HEK293 (cell line): ENCODE results near the gene TNNI3.
"Not testable (repeated sequence)": the region's sequence is repeated elsewhere in the genome, so short reads cannot be mapped to it uniquely, and the experiment has no call there.

ENCODE experiments used
- CTCF ChIA-PET: fragments of 350-600 bp; formaldehyde crosslinking; extraction: SDS; loops from one replicate; lab custom pipeline; 2021; ENCODE audit warnings: antibody characterized with exemption; lab: Yijun Ruan, JAX
- POLR2A ChIA-PET: fragments of 300-600 bp; formaldehyde crosslinking; extraction: SDS; loops from one replicate; lab custom pipeline; 2020; ENCODE audit warnings: antibody characterized with exemption, inconsistent platforms; lab: Yijun Ruan, JAX
- H3K27ac ChIP-seq: fragments of 200-500 bp; sonication (Bioruptor generic); 2 replicates; pipeline ENCODE4 v1.5.1; 2014; ENCODE audit warnings: low read depth, low read length, control low read depth, inconsistent platforms; ENCODE audit errors: extremely low read depth
- H3K36me3 ChIP-seq, 2 experiments: fragments of 200-500 bp in 1 of 2; sonication (Bioruptor generic) in 1 of 2; 1 replicate in 1 of 2; 2 replicates in 1 of 2; pipeline ENCODE4 v1.5.1; 2014 to 2017; ENCODE audit warnings: inconsistent platforms in 2 of 2, low read length in 2 of 2; ENCODE audit not compliant: control insufficient read depth in 2 of 2, insufficient read depth in 1 of 2
- H3K4me1 ChIP-seq: fragments of 200-500 bp; sonication (Bioruptor generic); 2 replicates; pipeline ENCODE4 v1.5.1; 2014; ENCODE audit warnings: mild to moderate bottlenecking, low read length, inconsistent platforms; ENCODE audit not compliant: control insufficient read depth, insufficient read depth
- H3K4me3 ChIP-seq: 2 replicates; pipeline ENCODE4 v1.5.1; 2011; ENCODE audit warnings: low read depth, mild to moderate bottlenecking, control low read depth, low read length, moderate library complexity
- H3K9me3 ChIP-seq: fragments of 200-500 bp; sonication (Bioruptor generic); 2 replicates; pipeline ENCODE4 v1.5.1; 2014; ENCODE audit warnings: low read depth, low read length, inconsistent platforms; ENCODE audit not compliant: control insufficient read depth, insufficient read depth
- EGR2 ChIP-seq: fragments of 450-650 bp; formaldehyde crosslinking; IDR thresholded peaks from 2 replicates; pipeline ENCODE4 v1.5.1; 2016; ENCODE audit warnings: low read depth, missing biosample characterization, missing genetic modification characterization
- GLIS1 ChIP-seq: fragments of 450-650 bp; formaldehyde crosslinking; IDR thresholded peaks from 2 replicates; pipeline ENCODE4 v1.5.1; 2016; ENCODE audit warnings: missing biosample characterization, missing genetic modification characterization
- HOXA7 ChIP-seq: sonication (generic); formaldehyde crosslinking; IDR thresholded peaks from 2 replicates; pipeline ENCODE4 v1.8.1; 2022; ENCODE audit warnings: missing genetic modification reagents, borderline replicate concordance
- IKZF3 ChIP-seq: fragments of 450-650 bp; IDR thresholded peaks from 2 replicates; pipeline ENCODE4 v1.5.0; 2018; ENCODE audit warnings: missing biosample characterization, mild to moderate bottlenecking, missing genetic modification characterization, moderate library complexity
- KLF8 ChIP-seq: fragments of 450-650 bp; formaldehyde crosslinking; IDR thresholded peaks from 2 replicates; pipeline ENCODE4 v1.5.1; 2016; ENCODE audit warnings: missing biosample characterization, missing genetic modification characterization
- KLF9 ChIP-seq: fragments of 450-650 bp; formaldehyde crosslinking; IDR thresholded peaks from 2 replicates; pipeline ENCODE4 v1.5.1; 2016; ENCODE audit warnings: missing biosample characterization, missing genetic modification characterization, low read depth
- SCRT2 ChIP-seq: fragments of 450-650 bp; formaldehyde crosslinking; IDR thresholded peaks from 2 replicates; pipeline ENCODE4 v1.5.1; 2016; ENCODE audit warnings: missing biosample characterization, missing genetic modification characterization
- ZBTB11 ChIP-seq: fragments of 450-650 bp; formaldehyde crosslinking; conservative IDR thresholded peaks from 2 replicates; pipeline ENCODE4 v1.5.1; 2016; ENCODE audit warnings: low read depth, missing biosample characterization, missing genetic modification characterization
- ZBTB6 ChIP-seq: fragments of 450-650 bp; formaldehyde crosslinking; IDR thresholded peaks from 2 replicates; pipeline ENCODE4 v1.5.1; 2017; ENCODE audit warnings: missing biosample characterization, missing genetic modification characterization
- ZFHX2 ChIP-seq: fragments of 450-650 bp; formaldehyde crosslinking; conservative IDR thresholded peaks from 2 replicates; pipeline ENCODE4 v1.5.1; 2016; ENCODE audit warnings: missing biosample characterization, missing genetic modification characterization
- ZNF155 ChIP-seq: fragments of 450-650 bp; formaldehyde crosslinking; IDR thresholded peaks from 2 replicates; pipeline ENCODE4 v1.5.1; 2016; ENCODE audit warnings: missing biosample characterization, missing genetic modification characterization
- ZNF280C ChIP-seq: fragments of 450-650 bp; formaldehyde crosslinking; IDR thresholded peaks from 2 replicates; pipeline ENCODE4 v1.5.1; 2016; ENCODE audit warnings: missing biosample characterization, missing genetic modification characterization
- ZNF335 ChIP-seq: fragments of 450-650 bp; formaldehyde crosslinking; conservative IDR thresholded peaks from 2 replicates; pipeline ENCODE4 v1.5.1; 2016; ENCODE audit warnings: missing biosample characterization, missing genetic modification characterization
- ZNF423 ChIP-seq: fragments of 450-650 bp; formaldehyde crosslinking; IDR thresholded peaks from 2 replicates; pipeline ENCODE4 v1.5.1; 2016; ENCODE audit warnings: missing biosample characterization, missing genetic modification characterization
- ZNF449 ChIP-seq: fragments of 450-650 bp; formaldehyde crosslinking; IDR thresholded peaks from 2 replicates; pipeline ENCODE4 v1.5.1; 2017; ENCODE audit warnings: missing biosample characterization, mild to moderate bottlenecking, missing genetic modification characterization, moderate library complexity
- TF ChIP-seq, protein P1 (sequence below): fragments of 450-650 bp; formaldehyde crosslinking; IDR thresholded peaks from 2 replicates; pipeline ENCODE4; 2016; ENCODE audit warnings: missing biosample characterization, missing genetic modification characterization

TNNI3 gene

GRCh38 chr19:55156202-55157063 is 1.1 kb downstream of the TNNI3 start (continued):
- TF ChIP-seq ZNF155 (no peak), SCRT2 (tag by site-specific recombination) (no peak), GLIS1 (tag by site-specific recombination) (no peak), IKZF3 (tag by site-specific recombination) (0 out of 2 replicates have a peak, but pooled peaks have one; percentile 42), ZNF335 (tag by site-specific recombination) (0 out of 2 replicates have a peak, but pooled peaks have one; percentile 42), ZFHX2 (tag by site-specific recombination) (peak; percentile 61), KLF8 (tag by site-specific recombination) (peak; percentile 88), EGR2 (tag by site-specific recombination) (peak; percentile 59), KLF9 (tag by site-specific recombination) (0 out of 2 replicates have a peak, but pooled peaks have one; percentile 39), ZBTB6 (tag by site-specific recombination) (peak; percentile 36; the same call in 1 of the 2 replicates), ZNF449 (tag by site-specific recombination) (0 out of 2 replicates have a peak, but pooled peaks have one; percentile 42), ZNF280C (tag by site-specific recombination) (no peak)
- TF ChIP-seq, protein P1, sequence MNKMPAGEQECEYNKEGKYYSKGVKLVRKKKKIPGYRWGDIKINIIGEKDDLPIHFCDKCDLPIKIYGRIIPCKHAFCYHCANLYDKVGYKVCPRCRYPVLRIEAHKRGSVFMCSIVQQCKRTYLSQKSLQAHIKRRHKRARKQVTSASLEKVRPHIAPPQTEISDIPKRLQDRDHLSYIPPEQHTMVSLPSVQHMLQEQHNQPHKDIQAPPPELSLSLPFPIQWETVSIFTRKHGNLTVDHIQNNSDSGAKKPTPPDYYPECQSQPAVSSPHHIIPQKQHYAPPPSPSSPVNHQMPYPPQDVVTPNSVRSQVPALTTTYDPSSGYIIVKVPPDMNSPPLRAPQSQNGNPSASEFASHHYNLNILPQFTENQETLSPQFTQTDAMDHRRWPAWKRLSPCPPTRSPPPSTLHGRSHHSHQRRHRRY (tag by site-specific recombination) = no peak

GRCh38 chr19:55155784-55156183 is 1.7 kb downstream of the TNNI3 start:
- H3K9me3 ChIP-seq, H3K4me3 ChIP-seq, H3K4me1 ChIP-seq, H3K36me3 ChIP-seq, H3K27ac ChIP-seq: not testable (repeated sequence)
- CTCF ChIA-PET = interaction anchor here (0.8 to 1.2 kb wide), 3 partner anchors 9 to 499 kb away, joined by 3 to 6 read pairs (median 4); no protein-coding TSS in a partner anchor
- POLR2A ChIA-PET = interaction anchor here (0.6 to 1.2 kb wide), 3 partner anchors 9 to 15 kb away, joined by 3 to 4 read pairs (median 3); no protein-coding TSS in a partner anchor

DNA sequence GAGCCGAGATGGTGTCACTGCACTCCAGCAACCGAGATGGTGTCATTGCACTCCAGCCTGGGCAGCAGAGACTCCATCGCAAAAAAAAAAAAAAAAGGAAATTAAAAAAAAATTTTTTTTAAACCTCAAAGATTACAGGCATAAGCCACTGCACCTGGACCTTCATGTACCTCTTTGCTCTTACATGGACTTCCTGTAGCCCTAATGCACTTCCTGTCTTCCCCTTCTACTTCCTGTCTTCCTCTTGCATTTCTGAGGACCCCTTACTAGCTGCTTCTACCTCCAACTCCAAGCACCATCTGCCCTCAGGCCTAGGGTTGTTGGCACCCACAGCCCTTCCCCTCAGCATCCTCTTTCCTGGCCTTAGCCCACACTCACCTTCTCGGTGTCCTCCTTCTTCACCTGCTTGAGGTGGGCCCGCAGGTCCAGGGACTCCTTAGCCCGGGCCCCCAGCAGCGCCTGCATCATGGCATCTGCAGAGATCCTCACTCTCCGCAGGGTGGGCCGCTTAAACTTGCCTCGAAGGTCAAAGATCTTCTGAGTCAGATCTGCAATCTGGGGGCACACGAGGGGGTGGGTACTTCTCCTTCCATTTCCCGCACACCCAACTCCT is 3.8 kb downstream of the TNNI3 start:
- no peaks in the 10 kb centered on the region for H3K36me3 ChIP-seq
- POLR2A ChIA-PET = no interaction called here
- peaks cover 3% of the 10 kb centered on the region for H3K4me1 ChIP-seq
- H3K27ac ChIP-seq = no peak overlapping the region
- no peaks in the 10 kb centered on the region for H3K9me3 ChIP-seq
- no peak overlapping the region for H3K4me3 ChIP-seq
- CTCF ChIA-PET = interaction anchor here (1.1 to 1.2 kb wide), 2 partner anchors 12 to 13 kb away, joined by 6 to 8 read pairs; partner anchors contain the start of gene DNAAF3
- TF ChIP-seq ZFHX2 (tag by site-specific recombination) (no peak), HOXA7 (no peak), ZNF423 (tag by site-specific recombination) (no peak), ZNF449 (tag by site-specific recombination) (no peak), ZBTB11 (tag by site-specific recombination) (peak; percentile 36)
